Measurements from ENCODE around the gene TRIP4.

TRIP4 gene

GRCh38 chr15:64459066-64459781 lies 71.6 kb downstream of the TRIP4 start:
- TF ChIP-seq CTCF (conservative IDR thresholded peaks at IDR 0.05; ENCODE audit: low read depth, low read length) = no peak
- peaks cover 31% of the 10 kb centered on the region for H3K79me2 ChIP-seq (ENCODE audit: insufficient read depth, low read depth)
- H3K4me3 ChIP-seq (IDR thresholded peaks at IDR 0.05; ENCODE audit: insufficient read depth, low read depth, low read length) = no peak overlapping the region
- H2AFZ ChIP-seq (ENCODE audit: low read depth) = no peak overlapping the region; the same call in 1 of the 2 replicates
- no peaks in the 10 kb centered on the region for H3K36me3 ChIP-seq (ENCODE audit: insufficient read depth)
- H3K9ac ChIP-seq = no peak overlapping the region
- peak overlapping the region; percentile 68 for H3K4me2 ChIP-seq
- peaks cover 53% of the 10 kb centered on the region for H3K4me1 ChIP-seq (ENCODE audit: low read depth, poor library complexity, severe bottlenecking)
- no peaks in the 10 kb centered on the region for H3K27me3 ChIP-seq (ENCODE audit: insufficient read depth, low read depth)
- no peaks in the 10 kb centered on the region for H4K20me1 ChIP-seq (ENCODE audit: insufficient read depth)
- H3K27ac ChIP-seq = no peak overlapping the region

- peak within 1 kb of the TSS; percentile 94 for H2AFZ ChIP-seq (ENCODE audit: low read depth)
- peak within 1 kb of the TSS; percentile 75 for H3K27ac ChIP-seq
- peak within 1 kb of the TSS; percentile 41 for H3K4me3 ChIP-seq (IDR thresholded peaks at IDR 0.05; ENCODE audit: insufficient read depth, low read depth, low read length)
- H3K9ac ChIP-seq = peak within 1 kb of the TSS; percentile 69
- peaks cover 41% of the 10 kb centered on the region for H3K79me2 ChIP-seq (ENCODE audit: insufficient read depth, low read depth)
- H3K4me1 ChIP-seq (ENCODE audit: low read depth, poor library complexity, severe bottlenecking) = peaks cover 63% of the 10 kb centered on the region
- no peaks in the 10 kb centered on the region for H3K36me3 ChIP-seq (ENCODE audit: insufficient read depth)
- no peaks in the 10 kb centered on the region for H3K27me3 ChIP-seq (ENCODE audit: insufficient read depth, low read depth)
- peak within 1 kb of the TSS; percentile 88 for H3K4me2 ChIP-seq
- TF ChIP-seq CTCF (conservative IDR thresholded peaks at IDR 0.05; ENCODE audit: low read depth, low read length) = no peak
- H4K20me1 ChIP-seq (ENCODE audit: insufficient read depth) = no peaks in the 10 kb centered on the region
Observed at GRCh38 chr15:64460206-64460723, 72.6 kb downstream of the TRIP4 start, which contains the start of gene ZNF609. ZNF609 (plus strand) TSS chr15:64460578; CDS start chr15:64499420, 38,842 bp downstream.

DNA sequence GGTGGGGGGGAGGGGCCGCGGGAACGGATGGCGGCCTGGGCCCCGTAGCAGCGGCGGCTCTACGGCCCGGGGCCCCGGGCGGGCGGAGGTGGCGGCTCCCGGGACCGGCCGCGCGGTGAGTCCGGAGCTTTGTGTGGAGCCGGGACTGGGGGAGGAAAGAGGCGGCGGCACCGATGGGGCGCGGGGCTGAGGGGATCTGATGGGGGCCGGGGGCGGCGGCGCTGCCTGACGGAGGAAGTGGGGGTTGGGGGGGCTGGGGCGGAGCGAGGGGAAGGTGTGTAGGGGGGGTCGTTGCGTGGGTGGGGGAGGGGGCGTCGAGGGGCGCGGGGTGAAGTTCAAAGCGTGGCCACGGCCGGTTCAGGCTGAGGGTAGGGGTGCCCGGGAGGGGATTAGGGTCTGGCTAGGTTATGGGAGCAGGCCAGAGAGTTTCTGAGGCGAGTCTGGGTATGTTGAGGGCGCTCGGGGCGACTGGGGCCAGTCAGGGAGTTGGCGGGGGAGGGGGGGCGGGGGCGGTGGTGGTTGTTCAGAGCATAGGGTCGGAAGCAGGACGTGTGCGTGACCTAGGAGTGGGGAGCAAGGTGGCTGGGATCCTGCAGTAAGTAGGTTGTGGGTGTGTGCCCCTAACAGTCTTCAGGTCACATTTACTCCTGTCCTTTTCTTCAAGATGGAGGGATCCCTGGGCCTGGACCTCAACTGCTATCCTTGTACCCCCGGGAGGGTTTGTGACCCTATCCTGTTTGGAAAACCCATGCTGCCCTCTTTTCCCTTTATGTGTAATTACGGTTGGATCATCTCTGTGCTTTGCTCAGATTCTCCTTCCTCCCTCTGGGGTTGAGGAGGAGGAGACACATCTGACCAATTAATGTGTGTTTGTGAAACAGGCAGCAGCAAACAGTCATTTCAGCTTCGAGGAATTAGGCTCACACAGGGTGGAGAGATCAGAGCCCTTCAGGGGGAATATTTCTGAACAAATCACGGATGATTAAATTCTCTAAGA lies 73.4 kb downstream of the TRIP4 start:
- Histone ChIP-seq H3K4me3 (IDR thresholded peaks at IDR 0.05; ENCODE audit: insufficient read depth, low read depth, low read length) (peak overlapping the region; percentile 41), H2AFZ (ENCODE audit: low read depth) (peak overlapping the region; percentile 7; the same call in 1 of the 2 replicates), H3K9ac (peak overlapping the region; percentile 69; the same call in 1 of the 2 replicates), H3K4me1 (ENCODE audit: low read depth, poor library complexity, severe bottlenecking) (peaks cover 71% of the 10 kb centered on the region), H3K27me3 (ENCODE audit: insufficient read depth, low read depth) (no peaks in the 10 kb centered on the region), H3K79me2 (ENCODE audit: insufficient read depth, low read depth) (peaks cover 49% of the 10 kb centered on the region), H3K4me2 (peak overlapping the region; percentile 88), H3K36me3 (ENCODE audit: insufficient read depth) (no peaks in the 10 kb centered on the region), H3K27ac (peak overlapping the region; percentile 75), H4K20me1 (ENCODE audit: insufficient read depth) (no peaks in the 10 kb centered on the region)
- no peak for TF ChIP-seq CTCF (conservative IDR thresholded peaks at IDR 0.05; ENCODE audit: low read depth, low read length)

GRCh38 chr15:64461721-64462162 lies 74.1 kb downstream of the TRIP4 start:
- Histone ChIP-seq H3K36me3 (ENCODE audit: insufficient read depth) (no peaks in the 10 kb centered on the region), H3K27ac (peak overlapping the region; percentile 75), H3K4me1 (ENCODE audit: low read depth, poor library complexity, severe bottlenecking) (peaks cover 74% of the 10 kb centered on the region), H4K20me1 (ENCODE audit: insufficient read depth) (no peaks in the 10 kb centered on the region), H2AFZ (ENCODE audit: low read depth) (peak overlapping the region; percentile 7; the same call in 1 of the 2 replicates), H3K9ac (peak overlapping the region; percentile 69; the same call in 1 of the 2 replicates), H3K4me3 (IDR thresholded peaks at IDR 0.05; ENCODE audit: insufficient read depth, low read depth, low read length) (peak overlapping the region; percentile 41), H3K4me2 (peak overlapping the region; percentile 88), H3K27me3 (ENCODE audit: insufficient read depth, low read depth) (no peaks in the 10 kb centered on the region), H3K79me2 (ENCODE audit: insufficient read depth, low read depth) (peaks cover 56% of the 10 kb centered on the region)
- TF ChIP-seq CTCF (conservative IDR thresholded peaks at IDR 0.05; ENCODE audit: low read depth, low read length) = no peak

Data from KMS-11 (cell line).